ENCODE measurements around the gene JAK1.

DNA sequence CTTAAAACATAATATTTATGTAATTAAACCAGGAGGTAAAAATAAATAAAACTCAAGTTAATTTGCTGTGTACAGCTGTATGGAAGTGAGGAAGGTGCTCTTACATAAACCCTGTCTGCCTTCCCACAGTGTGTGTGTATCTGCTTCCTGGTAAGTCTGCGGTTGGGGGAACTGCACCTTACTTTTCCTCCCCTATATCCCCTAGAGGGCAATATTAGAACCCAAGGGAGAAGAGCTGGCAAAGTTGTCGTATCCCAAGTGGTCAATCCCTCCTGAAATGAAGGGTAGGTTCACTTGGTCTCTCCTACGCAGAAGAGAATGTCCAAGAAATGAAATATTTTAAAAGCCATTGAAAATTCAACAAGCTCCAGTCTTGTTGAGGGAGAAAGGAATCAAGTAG is 17.8 kb upstream of the JAK1 start:
- TF ChIP-seq POLR2A (IDR thresholded peaks at IDR 0.05; ENCODE audit: low read depth), result no peak
- TF ChIP-seq, protein P1, sequence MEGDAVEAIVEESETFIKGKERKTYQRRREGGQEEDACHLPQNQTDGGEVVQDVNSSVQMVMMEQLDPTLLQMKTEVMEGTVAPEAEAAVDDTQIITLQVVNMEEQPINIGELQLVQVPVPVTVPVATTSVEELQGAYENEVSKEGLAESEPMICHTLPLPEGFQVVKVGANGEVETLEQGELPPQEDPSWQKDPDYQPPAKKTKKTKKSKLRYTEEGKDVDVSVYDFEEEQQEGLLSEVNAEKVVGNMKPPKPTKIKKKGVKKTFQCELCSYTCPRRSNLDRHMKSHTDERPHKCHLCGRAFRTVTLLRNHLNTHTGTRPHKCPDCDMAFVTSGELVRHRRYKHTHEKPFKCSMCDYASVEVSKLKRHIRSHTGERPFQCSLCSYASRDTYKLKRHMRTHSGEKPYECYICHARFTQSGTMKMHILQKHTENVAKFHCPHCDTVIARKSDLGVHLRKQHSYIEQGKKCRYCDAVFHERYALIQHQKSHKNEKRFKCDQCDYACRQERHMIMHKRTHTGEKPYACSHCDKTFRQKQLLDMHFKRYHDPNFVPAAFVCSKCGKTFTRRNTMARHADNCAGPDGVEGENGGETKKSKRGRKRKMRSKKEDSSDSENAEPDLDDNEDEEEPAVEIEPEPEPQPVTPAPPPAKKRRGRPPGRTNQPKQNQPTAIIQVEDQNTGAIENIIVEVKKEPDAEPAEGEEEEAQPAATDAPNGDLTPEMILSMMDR (IDR thresholded peaks at IDR 0.05), result no peak
- no peak for TF ChIP-seq POLR2AphosphoS5 (IDR thresholded peaks at IDR 0.05)

Data from esophagus muscularis mucosa (tissue), 3 donors.